ENCODE measurements around the gene HUNK.

HUNK gene

GRCh38 chr21:31903896-31904295 is 31.1 kb downstream of the HUNK start:
- Histone ChIP-seq H2AFZ (ENCODE audit: low read length) (no peak overlapping the region), H3K4me3 (ENCODE audit: low read length) (no peak overlapping the region)

GRCh38 chr21:31905503-31906451 is 33.0 kb downstream of the HUNK start:
- H4K20me1 ChIP-seq (ENCODE audit: insufficient read depth, low read length), result no peaks in the 10 kb centered on the region
- H2AFZ ChIP-seq (ENCODE audit: low read length), result no peak overlapping the region
- no peaks in the 10 kb centered on the region for H3F3A ChIP-seq (ENCODE audit: insufficient read depth, low read length)
- TF ChIP-seq CTCF (IDR thresholded peaks at IDR 0.05; ENCODE audit: low read length) (no peak), EZH2phosphoT487 (IDR thresholded peaks at IDR 0.05; ENCODE audit: low read length) (no peak), EZH2 (optimal IDR thresholded peaks at IDR 0.05; ENCODE audit: low read depth, low read length) (no peak)
- no peak overlapping the region for H3K9ac ChIP-seq (ENCODE audit: low read length)
- no peaks in the 10 kb centered on the region for H3K9me2 ChIP-seq (replicated peaks; ENCODE audit: insufficient read depth, low read length)
- no peak for DNase-seq
- H3K27ac ChIP-seq (ENCODE audit: low read length), result no peak overlapping the region
- no peaks in the 10 kb centered on the region for H3K79me2 ChIP-seq (ENCODE audit: low read length)
- no peaks in the 10 kb centered on the region for H3K4me1 ChIP-seq (ENCODE audit: low read length)
- no peaks in the 10 kb centered on the region for H3K27me3 ChIP-seq (replicated peaks; ENCODE audit: insufficient read depth, low read length)
- H3K9me3 ChIP-seq (replicated peaks; ENCODE audit: insufficient read depth, low read length), result no peaks in the 10 kb centered on the region
- no peaks in the 10 kb centered on the region for H3K36me3 ChIP-seq (replicated peaks; ENCODE audit: insufficient read depth, low read length)
- no peak overlapping the region for H3K4me2 ChIP-seq (ENCODE audit: low read depth, low read length)
- no peak overlapping the region for H3K4me3 ChIP-seq (ENCODE audit: low read length)

More at GRCh38 chr21:31903896-31904295, 31.1 kb downstream of the HUNK start:
- H3K79me2 ChIP-seq (ENCODE audit: low read length), result no peaks in the 10 kb centered on the region
- H3K27ac ChIP-seq (ENCODE audit: low read length), result no peak overlapping the region
- H3K36me3 ChIP-seq (replicated peaks; ENCODE audit: insufficient read depth, low read length), result no peaks in the 10 kb centered on the region
- TF ChIP-seq CTCF (IDR thresholded peaks at IDR 0.05; ENCODE audit: low read length), result no peak
- TF ChIP-seq EZH2phosphoT487 (IDR thresholded peaks at IDR 0.05; ENCODE audit: low read length), result no peak
- TF ChIP-seq EZH2 (optimal IDR thresholded peaks at IDR 0.05; ENCODE audit: low read depth, low read length), result no peak
- no peaks in the 10 kb centered on the region for H3K4me1 ChIP-seq (ENCODE audit: low read length)
- H3K27me3 ChIP-seq (replicated peaks; ENCODE audit: insufficient read depth, low read length), result no peaks in the 10 kb centered on the region
- H3K9me2 ChIP-seq (replicated peaks; ENCODE audit: insufficient read depth, low read length), result no peaks in the 10 kb centered on the region
- H4K20me1 ChIP-seq (ENCODE audit: insufficient read depth, low read length), result no peaks in the 10 kb centered on the region
- H3K9me3 ChIP-seq (replicated peaks; ENCODE audit: insufficient read depth, low read length), result no peaks in the 10 kb centered on the region
- H3K9ac ChIP-seq (ENCODE audit: low read length), result no peak overlapping the region
- no peak overlapping the region for H3K4me2 ChIP-seq (ENCODE audit: low read depth, low read length)
- no peaks in the 10 kb centered on the region for H3F3A ChIP-seq (ENCODE audit: insufficient read depth, low read length)
- no peak for DNase-seq

GRCh38 chr21:31908106-31909031 is 35.5 kb downstream of the HUNK start:
- TF ChIP-seq EZH2 (optimal IDR thresholded peaks at IDR 0.05; ENCODE audit: low read depth, low read length), result no peak
- no peak for TF ChIP-seq CTCF (IDR thresholded peaks at IDR 0.05; ENCODE audit: low read length)
- no peak for TF ChIP-seq EZH2phosphoT487 (IDR thresholded peaks at IDR 0.05; ENCODE audit: low read length)
- H3K36me3 ChIP-seq (replicated peaks; ENCODE audit: insufficient read depth, low read length), result no peaks in the 10 kb centered on the region
- H2AFZ ChIP-seq (ENCODE audit: low read length), result no peak overlapping the region
- H3K4me2 ChIP-seq (ENCODE audit: low read depth, low read length), result no peak overlapping the region
- H3K9ac ChIP-seq (ENCODE audit: low read length), result no peak overlapping the region
- no peaks in the 10 kb centered on the region for H3K27me3 ChIP-seq (replicated peaks; ENCODE audit: insufficient read depth, low read length)
- no peaks in the 10 kb centered on the region for H3K9me2 ChIP-seq (replicated peaks; ENCODE audit: insufficient read depth, low read length)
- H4K20me1 ChIP-seq (ENCODE audit: insufficient read depth, low read length), result no peaks in the 10 kb centered on the region
- H3F3A ChIP-seq (ENCODE audit: insufficient read depth, low read length), result no peaks in the 10 kb centered on the region
- H3K9me3 ChIP-seq (replicated peaks; ENCODE audit: insufficient read depth, low read length), result no peaks in the 10 kb centered on the region
- DNase-seq, result no peak
- H3K4me1 ChIP-seq (ENCODE audit: low read length), result no peaks in the 10 kb centered on the region
- no peaks in the 10 kb centered on the region for H3K79me2 ChIP-seq (ENCODE audit: low read length)
- no peak overlapping the region for H3K4me3 ChIP-seq (ENCODE audit: low read length)
- H3K27ac ChIP-seq (ENCODE audit: low read length), result no peak overlapping the region

All from MM.1S (cell line).